NK-92 treated with Interleukin-12 subunit alpha and Interleukin-12 subunit beta, amount 100 ng/mL, for 24 hours (cell line): ENCODE measurements around the gene COL3A1.

Experiments
- DNase-seq: peaks from one replicate; lab custom pipeline; 2025; lab: John Stamatoyannopoulos, UW

COL3A1 gene

DNA sequence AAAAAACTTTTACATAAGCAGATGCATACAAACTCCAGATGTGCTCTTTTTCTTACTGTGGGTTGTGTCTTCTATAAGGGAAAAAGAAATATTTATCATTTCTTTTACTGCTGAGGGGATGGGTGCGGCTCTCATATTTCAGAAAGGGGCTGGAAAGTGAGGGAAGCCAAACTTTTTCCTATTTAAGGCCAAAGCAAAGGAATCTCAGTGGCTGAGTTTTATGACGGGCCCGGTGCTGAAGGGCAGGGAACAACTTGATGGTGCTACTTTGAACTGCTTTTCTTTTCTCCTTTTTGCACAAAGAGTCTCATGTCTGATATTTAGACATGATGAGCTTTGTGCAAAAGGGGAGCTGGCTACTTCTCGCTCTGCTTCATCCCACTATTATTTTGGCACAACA lies at the start of gene COL3A1:
Gene COL3A1 (plus strand): TSS at position 210 of the 400 bp plus-strand sequence. CDS start 117 bp downstream, at position 327.
- no peak for DNase-seq

DNA sequence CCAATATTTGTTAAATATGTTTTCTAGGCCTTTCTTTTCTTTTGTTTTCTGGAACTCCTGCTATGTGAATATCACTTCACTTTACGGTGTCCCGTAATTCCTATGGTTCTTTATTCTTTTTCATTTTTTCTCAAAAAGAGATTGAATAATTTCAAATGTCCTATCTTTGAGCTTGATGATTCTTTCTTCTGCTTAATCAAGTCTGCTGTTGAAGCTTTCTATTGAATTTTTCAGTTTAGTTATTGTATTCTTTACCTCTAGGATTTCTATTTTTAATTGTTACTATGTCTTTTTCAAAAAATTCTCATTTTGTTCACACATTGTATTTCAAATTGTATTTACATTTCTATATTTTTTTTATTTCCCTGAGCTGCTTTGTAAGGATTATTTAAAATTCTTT lies 45.5 kb upstream of the COL3A1 start:
- DNase-seq: no peak

DNA sequence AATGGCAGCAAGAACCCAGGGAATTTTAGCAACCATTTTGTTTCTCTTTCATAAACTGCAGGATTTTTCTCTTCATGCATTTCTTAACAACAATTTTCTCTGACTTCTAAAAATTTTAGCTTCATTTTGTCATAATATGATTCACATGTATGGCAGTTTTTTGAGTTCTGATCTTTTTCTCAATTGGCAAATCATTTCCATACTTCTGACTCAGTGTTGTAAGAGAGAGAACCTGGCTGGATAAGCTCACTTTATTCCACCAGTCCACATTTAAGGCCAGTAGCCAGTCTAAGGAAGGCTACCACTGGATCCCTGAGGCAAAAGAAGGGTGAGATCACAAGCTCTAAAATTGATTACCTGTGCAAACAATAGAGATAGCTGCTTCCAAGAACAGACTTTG lies 42.8 kb upstream of the COL3A1 start:
- DNase-seq: no peak

DNA sequence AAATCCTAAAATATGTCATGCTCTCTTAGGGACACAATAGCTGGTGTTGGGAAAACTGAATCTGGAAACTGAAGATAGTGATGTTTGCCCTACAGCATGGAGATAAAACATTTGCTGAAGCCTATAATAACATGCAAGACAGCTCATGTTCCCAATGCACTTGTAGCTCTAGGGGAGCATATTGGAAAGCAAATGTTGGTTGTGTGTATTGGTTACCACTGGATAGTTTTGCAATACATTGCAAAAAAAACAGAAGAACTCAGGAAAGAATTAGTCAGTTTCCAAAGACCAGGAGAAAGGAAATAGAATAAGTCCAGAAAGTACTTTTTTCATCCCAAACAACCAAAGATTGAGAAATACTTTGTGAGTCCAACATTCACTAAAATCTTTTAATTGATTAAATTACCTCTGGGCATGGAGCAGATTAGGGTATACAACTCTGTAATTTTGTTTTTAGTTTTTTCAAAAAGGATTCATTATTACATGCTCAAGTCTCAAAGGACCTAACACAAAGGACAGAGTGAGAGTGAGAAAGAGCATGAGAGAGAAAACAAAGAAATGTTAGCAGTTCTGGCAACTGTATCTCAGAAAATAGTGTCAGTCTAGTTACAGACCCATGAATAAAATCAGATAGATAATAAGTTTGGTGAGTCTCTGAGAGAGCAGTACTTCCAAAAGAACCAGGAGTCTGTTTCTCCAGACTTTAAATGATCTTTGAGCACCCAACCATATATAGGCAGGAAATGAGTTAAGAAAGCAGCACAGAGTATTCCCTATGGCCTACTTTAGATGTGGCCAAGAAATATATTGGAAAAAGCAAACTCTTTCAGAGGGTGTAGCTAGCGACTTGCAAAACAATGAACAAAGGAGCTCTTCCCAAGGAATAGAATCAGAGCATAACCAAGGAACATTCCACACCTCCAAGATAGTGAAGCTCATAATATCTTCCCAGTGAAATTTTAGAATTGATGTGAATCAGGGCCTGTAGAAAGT lies 36.6 kb upstream of the COL3A1 start:
- no peak for DNase-seq

DNA sequence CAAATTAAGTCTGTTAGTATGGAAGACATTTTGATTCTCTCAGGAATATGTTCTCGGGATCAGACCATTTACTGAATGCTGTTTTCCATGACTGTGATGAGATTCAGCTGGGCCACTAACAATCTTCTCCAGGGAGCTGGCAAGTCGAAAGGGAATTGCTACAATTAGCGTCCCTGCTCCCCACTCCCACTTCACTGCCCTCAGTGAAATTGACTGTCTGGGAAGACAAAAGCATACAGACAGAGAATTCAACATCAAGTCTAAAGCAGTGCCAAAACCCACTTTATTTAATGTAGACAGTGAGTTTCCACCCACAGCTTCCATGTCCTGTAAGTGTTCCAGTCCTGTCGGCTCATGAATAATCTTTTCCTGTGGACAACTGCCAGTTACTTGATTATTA lies 34.0 kb upstream of the COL3A1 start:
- DNase-seq: no peak

DNA sequence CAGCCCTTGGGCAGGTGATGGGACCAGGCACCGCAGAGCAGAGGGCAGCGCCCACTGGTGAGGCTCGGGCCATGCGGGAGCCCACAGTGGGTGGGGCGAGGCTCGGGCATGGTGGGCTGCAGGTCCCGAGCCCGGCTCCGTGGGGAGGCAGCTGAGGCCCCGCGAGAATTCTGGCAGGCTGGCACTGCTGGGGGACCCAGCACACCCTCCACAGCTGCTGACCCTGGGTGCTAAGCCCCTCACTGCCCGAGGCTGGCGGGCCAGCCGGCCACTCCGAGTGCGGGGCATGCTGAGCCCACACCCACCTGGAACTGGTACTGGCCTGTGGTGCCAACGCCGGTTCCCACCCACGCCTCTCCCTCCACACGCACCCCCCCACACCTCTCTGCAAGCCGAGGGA lies 29.7 kb upstream of the COL3A1 start:
- no peak for DNase-seq

DNA sequence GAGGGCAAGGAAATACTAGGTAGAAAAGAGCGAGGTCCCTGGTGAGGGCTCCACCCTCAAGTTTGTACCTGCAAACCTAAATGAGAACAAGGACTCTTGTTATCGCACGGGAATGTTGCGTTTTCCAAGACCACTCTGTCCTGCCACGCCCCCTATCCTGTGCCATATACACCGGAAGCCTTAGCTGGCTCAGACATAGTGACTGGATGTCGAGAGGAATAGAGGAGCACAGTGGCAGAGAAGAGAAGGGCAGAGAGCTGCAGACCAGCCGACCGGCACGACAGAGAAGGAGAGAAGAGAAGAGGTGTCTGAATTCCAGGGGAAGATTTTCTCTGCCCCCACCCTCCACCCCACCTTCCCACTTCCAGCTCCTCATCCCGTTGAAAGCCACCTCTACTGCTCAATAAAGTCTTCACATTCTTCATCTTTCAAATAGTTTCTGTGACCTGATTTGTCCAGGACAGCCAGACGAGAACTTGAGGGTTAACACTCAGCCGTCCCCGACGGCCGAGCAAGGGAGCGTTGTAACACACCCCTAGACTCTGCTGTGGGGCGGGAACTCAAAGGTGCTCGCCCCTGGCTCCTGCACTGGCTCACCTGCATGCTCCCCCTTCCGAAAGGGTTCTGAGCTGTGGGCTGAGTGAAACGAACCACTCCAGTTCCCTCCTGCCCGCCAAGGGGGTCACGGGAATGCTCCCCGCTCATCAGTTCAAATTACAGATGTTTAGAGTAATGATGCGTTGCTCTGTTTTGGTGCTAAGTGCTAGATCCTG lies 24.9 kb upstream of the COL3A1 start:
- no peak for DNase-seq

DNA sequence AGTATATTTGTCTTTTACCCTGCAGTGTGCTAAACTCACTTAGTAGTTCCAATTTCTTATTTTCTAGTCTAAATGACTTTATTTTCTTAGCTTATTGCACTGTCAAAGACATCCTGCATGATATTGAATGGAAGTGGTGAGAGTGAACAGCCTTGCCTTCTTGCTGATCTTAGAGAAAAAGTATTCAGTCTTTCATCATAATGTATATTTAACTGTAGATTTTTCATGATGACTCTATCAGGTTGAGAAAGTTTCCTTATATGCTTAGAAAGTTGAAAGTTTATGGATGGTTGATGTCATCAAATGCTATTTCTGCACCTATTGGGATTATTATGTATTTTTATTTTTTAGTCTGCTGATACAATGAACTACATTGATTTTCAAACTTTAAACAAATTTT lies 21.3 kb upstream of the COL3A1 start:
- no peak for DNase-seq

DNA sequence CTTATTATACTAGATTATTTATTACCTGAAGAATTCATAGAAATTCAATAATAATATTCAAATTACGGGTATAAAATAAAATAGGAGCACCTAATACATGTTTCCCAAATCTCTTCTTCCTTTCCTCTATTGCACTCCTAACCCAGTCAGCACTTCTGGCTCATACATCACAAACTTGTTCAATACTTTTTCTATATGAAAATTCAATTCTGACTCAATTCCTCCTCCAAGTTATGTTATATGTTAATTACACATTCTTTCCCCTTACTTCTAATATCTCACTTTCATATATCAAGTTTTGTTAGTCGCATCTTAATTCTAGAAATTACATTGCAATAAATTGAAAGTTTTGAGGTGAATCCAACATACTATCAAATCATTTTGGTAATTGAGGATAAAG lies 17.9 kb upstream of the COL3A1 start:
- DNase-seq: no peak

DNA sequence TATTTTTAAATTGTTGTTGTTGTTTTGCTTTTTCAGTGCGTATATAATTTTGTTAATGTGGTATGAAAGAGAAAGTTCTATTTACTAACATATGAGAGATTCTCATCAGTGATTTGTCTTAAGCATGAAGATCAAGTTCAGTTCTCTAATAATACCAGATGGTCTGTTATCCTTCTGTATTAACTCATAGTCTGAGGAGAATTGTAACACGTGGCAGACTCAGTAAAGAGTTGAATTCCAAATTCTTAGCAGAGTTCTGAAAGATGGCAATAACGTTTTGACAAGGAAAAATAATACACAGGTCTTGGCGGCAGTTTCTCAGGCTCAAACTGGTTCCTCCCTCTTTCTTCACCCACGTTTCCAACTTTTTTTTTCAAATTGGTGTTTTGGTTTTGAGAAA lies 17.2 kb upstream of the COL3A1 start:
- DNase-seq: no peak

DNA sequence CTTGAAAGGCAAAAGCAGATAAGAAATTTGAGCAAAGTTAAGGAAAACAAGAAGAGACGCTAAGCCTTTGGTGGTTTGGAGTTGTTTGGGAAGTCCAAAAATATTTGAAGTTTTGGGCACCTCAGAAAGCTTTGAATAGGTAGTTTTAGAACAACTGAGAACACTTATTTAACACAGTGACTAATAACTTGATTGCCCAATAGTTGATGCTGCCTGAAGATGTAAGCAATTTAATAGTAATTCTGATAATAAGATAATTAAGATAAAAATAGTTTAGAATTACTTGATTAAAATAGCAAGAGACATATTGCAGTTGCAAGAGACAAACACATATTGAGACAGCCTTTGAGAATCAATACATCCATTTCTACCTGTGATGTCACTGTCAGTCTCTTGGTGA lies 16.5 kb upstream of the COL3A1 start:
- no peak for DNase-seq

DNA sequence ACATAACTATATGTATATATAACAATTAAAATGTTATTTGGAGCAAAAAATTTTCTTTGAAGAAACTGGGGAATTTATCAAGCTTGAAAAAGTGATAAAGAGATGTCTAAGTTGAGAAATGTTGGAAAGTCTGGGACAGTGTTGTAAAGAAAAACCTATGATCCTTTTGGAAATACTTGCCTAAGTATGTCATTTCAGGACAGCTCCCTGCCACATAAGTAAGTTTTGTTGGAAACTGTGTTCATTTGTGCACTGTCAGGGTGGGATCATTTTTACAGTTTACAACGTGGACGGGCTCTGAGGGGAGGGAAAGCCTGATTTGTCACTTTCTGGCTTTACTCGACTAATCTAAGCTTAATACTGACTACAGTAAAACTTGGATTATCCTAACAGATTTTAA lies 10.4 kb upstream of the COL3A1 start:
- no peak for DNase-seq

DNA sequence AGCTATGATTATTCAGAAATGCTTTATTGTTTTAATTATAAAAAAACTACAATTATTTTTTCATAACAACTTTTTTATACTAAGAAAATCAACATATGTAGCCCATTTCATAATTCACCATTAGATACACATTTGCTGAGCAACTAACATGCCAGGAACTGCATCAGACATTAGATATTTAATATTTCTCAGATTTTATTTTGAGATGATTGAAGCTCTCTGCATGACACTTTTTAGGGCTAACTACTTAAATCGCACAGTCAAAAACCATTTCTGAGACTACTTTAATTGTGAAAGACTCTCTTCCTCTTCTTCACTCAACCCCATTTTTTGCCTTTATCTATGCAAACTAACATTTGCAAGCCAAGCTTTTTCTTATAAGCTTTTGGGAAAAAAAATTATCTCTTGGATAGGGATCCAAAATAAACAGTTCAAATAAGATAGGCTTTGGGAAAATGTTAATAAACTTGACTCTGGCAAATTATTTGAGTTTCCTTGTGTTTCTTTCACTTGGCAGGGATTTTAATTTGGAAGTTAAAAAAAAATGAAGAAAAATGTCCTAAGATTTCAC lies 9.1 kb upstream of the COL3A1 start:
- no peak for DNase-seq

DNA sequence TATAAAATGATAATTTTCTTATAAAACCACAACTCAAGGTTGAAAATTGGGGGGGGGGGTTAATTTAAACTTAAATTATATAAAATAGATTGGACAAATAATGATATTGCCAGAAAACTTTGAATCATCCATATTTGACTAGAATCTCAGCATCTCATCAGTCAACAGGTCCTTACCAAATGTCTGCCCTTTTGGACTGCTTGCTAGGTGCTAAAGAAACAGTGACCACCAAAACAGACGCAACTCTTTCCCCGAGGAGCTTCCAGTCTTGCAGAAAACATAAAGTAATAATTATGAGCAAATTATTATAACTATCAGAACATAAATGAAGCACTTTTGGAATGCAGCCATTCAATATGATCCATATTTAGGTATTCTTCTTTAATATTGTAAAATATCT lies 8.6 kb upstream of the COL3A1 start:
- DNase-seq: no peak

DNA sequence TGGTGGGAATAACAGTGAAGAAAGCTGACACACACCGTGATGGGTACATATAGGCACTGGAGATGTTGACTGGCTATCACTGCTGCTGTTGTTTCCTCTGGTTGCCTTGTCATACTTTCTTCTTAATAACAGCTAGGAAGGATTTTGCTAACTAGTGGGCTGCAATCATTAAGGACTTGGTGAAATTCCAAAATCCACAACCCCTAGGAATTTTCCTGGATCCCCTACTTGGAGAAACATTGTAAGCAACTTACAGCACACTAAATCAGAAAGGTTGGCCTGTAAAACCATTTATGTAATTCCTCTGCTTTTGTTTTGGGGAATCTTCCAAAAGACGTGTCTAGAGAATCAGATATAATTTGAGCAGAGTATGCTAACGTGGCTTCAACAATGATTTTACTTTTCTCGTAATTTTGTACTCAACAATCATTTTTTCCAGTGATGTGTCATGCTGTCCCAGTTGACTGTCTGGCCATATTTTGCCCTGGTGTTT lies 8.0 kb upstream of the COL3A1 start:
- no peak for DNase-seq

DNA sequence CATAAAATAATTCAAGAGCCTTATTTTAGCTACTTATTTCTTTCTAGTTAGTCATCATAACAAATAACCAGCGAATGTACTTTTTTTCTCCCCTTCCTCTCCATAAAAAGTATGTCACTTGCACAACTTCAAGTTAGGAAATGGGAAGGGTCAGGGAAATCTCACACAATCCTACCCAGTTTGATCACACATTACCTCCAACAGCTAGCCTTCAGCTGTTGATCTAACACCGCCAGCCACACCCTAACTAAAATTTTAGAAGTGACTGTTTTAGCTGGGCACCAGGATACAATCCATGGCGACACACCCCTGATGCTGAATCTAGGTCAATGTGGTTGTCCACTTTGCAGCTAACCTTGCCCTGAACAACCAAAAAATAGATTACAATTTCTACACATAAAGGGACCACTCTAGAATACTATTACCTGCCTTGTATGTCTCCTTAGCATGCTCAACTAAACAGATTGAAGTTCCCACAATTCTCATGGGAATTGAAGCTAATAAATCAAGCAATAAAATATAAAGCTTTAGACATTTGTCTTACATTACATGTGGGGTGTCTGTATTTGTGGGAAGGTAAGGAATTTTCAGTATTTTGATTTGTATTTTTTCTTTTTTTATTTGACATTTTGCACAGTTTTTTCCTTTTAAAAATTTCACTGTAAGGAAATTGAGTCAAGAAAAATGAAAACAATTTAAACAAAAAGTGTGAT lies 7.3 kb upstream of the COL3A1 start:
- no peak for DNase-seq

DNA sequence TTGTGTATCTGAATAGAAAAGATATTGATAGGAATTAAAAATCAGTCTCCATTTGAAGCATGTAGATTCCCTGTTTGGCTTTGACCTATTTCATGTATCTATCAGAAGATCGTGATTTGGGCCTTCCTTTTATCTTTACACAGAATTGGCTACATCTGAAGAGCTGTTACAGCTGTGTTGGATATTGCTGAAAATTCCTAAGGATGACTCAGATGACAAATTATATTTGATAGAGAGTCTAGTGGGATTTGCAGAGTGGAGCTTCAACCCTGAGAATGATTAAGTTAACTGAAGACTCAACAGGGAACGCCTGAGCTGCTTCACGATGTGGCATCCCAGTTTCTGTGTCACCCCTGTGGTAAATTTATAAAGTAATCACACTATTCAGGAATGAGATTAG lies 4.9 kb upstream of the COL3A1 start:
- DNase-seq: no peak

DNA sequence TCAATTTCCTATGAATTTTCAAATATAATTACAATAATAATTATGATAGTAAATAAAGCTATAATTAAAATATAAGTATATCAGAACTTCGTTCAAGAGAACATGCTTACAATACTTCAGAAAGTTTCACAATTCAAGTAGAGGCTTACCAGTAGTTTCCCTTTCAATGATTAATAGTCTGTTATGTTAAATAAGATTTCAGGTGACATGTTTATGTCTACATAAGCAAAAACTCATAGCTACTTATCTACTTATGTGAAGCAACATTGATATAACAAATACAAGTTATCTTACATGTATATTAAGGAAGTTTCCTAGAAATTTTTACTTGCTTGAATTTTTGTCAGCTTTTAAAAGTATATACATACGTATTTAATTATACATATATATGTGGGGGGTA lies 4.5 kb upstream of the COL3A1 start:
- DNase-seq: no peak

DNA sequence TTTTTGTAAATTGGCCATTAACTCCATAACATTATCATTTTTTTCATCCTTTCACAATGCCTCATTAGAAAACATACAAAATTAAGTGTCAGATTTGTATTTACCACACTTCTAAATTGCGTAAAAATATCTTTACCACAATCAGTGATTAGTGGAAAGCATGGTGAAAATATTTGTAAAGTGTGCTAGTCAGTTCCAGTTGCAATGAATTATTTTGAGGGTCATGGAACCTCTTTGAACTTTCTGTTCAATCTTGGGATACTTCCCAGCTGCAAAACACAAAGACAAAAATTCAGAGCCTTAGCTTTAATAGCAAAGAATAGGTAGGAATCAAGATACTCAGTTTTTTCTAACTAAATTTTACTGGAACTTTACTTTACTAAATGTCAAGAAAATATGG lies 4.0 kb upstream of the COL3A1 start:
- DNase-seq: no peak

DNA sequence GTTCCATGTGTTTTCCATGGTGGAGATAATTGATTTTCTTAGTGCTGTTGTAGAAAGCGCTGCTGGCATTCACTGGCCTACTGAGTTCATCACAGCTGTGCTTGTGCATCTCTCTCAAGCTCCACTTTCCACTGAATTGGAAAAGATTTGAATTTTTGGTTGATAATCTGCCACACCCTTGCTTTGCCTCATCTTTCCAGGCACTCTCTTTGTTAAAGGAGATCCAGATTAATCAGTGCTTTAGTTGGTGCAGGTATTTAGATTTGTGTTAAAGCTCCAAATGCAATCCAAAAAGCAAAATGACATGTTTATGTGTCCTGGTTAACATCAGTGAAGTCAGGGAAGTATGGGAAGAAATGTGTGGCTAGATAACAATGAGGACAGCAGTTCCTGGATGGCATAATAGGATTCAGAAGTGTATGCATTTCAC lies 2.7 kb upstream of the COL3A1 start:
- no peak for DNase-seq

DNA sequence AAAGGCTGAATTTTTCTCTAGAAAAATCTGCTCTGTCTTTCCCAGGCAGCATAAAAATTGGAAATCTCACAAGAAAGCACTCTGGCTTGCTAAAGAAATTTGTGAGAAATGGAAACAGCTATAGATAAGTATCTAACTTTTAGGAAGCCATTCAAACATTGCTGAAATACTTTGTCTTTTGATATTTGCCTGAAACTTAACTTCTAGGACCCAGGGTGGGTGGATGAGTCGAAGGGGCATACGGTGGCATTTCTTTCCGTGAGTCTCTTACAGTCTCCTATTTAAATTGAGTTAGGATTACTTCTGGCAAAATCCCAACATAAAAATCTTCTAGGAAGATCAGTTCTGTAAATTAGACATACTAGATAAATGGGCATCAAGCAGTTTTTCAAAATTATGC lies 532 bp upstream of the COL3A1 start:
- no peak for DNase-seq

DNA sequence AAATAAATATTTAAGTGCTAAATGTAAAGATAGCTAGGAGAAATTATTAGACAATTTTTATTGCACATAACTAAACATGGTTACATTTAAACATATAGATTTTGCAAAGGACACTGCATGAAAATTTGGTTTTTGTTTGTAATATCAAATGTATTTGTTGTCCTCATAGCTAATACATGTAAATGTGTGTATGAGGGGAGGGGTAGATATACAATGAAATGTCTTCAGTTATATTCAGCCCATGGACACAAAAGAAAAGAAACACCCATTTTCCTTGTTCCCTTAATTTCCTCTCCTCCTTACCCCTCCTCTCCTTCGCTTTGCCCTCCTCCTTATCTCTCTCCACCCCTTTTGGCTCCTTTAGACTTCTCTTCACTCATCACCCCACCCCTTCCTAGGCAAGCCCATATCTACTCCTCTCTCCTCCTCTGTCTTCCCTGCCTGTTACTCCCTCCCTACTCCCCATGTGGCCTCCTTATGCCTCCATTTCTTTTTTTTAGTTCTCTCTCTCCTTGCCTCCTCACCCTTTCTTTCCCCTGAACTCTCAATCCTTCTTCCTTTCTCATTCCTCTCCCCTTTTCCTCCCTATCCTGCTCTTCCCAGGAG lies 1.4 kb downstream of the COL3A1 start:
- DNase-seq: no peak
